ENCODE measurements around the gene FOXO1. TPM values are rescaled to one million over a fixed set of nuclear protein-coding genes. Genes with fewer than 3 reads are reported as not detected.

The FOXO1 gene
- total RNA-seq, 1 donor from 2014 or later, result 8.9 TPM

DNA sequence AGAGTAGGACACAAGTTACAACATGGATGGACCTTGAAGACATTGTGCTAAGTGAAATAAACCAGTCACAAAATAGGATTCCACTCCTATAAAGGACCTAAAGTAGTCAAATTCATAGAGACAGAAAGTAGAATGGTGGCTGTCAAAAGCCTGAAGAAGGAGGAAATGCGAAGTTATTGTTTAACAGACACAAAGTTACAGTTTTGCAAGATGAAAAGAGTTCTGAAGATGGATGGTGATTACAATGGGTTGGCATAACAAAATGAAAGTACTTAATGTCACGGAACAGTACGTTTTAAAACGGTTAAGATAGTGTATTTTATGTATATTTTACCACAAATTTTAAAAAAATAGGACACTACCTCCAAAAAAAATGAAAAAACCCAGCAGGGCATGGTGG lies 34.8 kb downstream of the FOXO1 start:
- Mint-ChIP-seq H3K4me3 (no peak overlapping the region), H3K4me1 (no peaks in the 10 kb centered on the region), H3K36me3 (ENCODE audit: low read depth) (no peaks in the 10 kb centered on the region), H3K27ac (ENCODE audit: unreplicated experiment) (no peak overlapping the region), H3K9me3 (no peaks in the 10 kb centered on the region), H3K27me3 (ENCODE audit: low read depth) (no peaks in the 10 kb centered on the region)
- TF ChIP-seq, protein P1, sequence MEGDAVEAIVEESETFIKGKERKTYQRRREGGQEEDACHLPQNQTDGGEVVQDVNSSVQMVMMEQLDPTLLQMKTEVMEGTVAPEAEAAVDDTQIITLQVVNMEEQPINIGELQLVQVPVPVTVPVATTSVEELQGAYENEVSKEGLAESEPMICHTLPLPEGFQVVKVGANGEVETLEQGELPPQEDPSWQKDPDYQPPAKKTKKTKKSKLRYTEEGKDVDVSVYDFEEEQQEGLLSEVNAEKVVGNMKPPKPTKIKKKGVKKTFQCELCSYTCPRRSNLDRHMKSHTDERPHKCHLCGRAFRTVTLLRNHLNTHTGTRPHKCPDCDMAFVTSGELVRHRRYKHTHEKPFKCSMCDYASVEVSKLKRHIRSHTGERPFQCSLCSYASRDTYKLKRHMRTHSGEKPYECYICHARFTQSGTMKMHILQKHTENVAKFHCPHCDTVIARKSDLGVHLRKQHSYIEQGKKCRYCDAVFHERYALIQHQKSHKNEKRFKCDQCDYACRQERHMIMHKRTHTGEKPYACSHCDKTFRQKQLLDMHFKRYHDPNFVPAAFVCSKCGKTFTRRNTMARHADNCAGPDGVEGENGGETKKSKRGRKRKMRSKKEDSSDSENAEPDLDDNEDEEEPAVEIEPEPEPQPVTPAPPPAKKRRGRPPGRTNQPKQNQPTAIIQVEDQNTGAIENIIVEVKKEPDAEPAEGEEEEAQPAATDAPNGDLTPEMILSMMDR (conservative IDR thresholded peaks at IDR 0.05), result no peak
- no peak for DNase-seq (ENCODE audit: low read depth, low spot score)

DNA sequence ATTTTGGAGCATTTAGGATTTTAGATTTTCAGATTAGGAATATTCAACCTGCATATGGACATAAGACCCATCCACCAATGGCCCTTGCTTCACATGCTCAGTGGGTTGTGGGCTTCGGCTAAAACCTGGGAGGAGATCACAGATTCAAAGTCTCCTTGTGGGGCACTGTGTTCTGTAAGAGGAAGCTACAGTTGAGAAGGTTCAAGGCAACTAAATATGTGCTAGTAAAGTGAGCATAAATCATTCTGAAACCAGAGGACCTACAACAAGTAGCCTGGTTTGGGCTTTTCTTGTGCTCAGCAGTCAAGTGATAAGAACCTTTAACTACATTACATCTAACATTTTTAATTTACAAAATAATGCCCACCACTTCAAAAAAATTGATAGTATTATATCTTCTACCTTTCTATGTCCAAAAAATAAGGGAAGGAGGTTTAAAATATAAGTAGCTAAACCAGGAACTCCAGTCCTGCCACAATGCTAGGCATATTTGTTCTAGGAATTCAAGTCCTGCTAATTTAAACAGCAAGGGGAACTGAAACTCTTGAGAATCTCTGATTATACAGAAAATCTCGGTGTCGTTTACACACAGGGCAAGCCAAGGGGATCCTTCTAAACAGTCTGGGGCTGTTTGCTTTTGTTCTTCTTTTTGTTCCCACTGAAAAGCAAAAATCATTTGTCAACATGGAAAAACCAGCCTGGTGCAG lies 36.6 kb downstream of the FOXO1 start:
- no peak overlapping the region for H3K4me3 Mint-ChIP-seq
- H3K27me3 Mint-ChIP-seq (ENCODE audit: low read depth), result no peaks in the 10 kb centered on the region
- no peak for DNase-seq (ENCODE audit: low read depth, low spot score)
- no peaks in the 10 kb centered on the region for H3K36me3 Mint-ChIP-seq (ENCODE audit: low read depth)
- TF ChIP-seq, protein P1 (conservative IDR thresholded peaks at IDR 0.05), result no peak
- H3K27ac Mint-ChIP-seq (ENCODE audit: unreplicated experiment), result peak overlapping the region; percentile 57
- no peaks in the 10 kb centered on the region for H3K4me1 Mint-ChIP-seq
- H3K9me3 Mint-ChIP-seq, result no peaks in the 10 kb centered on the region

DNA sequence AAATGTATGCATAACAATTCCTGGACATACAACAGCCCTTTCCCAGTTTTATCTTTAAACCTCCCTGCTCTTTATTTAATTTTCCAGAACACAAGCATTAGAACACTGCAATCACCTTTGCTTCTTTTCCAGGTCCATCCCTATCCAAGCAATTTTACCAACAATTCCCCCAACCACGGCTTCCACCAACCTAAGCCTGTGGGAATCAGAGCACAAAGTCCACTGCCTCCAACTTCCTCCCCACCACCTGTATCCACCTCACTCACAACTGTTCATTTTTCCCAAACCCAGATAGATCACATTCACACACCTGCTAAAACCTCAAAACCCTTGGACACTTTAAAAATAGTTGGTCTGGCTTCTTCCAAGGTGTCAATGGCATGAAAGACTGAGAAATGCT lies 39.5 kb downstream of the FOXO1 start:
- Mint-ChIP-seq H3K9me3 (no peaks in the 10 kb centered on the region), H3K4me1 (peaks cover 14% of the 10 kb centered on the region), H3K27ac (ENCODE audit: unreplicated experiment) (no peak overlapping the region), H3K27me3 (ENCODE audit: low read depth) (no peaks in the 10 kb centered on the region), H3K4me3 (no peak overlapping the region), H3K36me3 (ENCODE audit: low read depth) (no peaks in the 10 kb centered on the region)
- no peak for DNase-seq (ENCODE audit: low read depth, low spot score)
- TF ChIP-seq, protein P1 (conservative IDR thresholded peaks at IDR 0.05), result no peak

DNA sequence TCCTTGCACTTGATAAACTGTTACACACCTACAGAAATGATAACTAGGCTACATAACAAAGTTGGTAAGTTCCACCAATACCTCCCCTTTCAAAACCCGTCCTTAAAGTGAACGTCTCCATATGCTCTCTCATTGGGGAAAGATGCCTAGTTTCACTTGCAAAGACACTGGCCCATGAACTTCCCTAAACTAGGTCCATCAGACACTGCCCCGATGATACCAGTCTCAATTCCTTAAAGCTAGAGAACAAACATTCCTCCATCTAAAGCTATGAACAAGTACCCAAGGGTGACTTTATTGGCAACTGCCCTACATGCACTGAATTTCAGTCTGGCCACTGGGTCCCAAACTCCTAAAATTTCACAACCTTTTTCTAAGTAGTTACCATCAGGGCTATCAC lies 39.9 kb downstream of the FOXO1 start:
- Mint-ChIP-seq H3K36me3 (ENCODE audit: low read depth) (no peaks in the 10 kb centered on the region), H3K4me3 (no peak overlapping the region), H3K4me1 (peaks cover 14% of the 10 kb centered on the region), H3K9me3 (no peaks in the 10 kb centered on the region), H3K27ac (ENCODE audit: unreplicated experiment) (no peak overlapping the region), H3K27me3 (ENCODE audit: low read depth) (no peaks in the 10 kb centered on the region)
- DNase-seq (ENCODE audit: low read depth, low spot score), result no peak
- TF ChIP-seq, protein P1 (conservative IDR thresholded peaks at IDR 0.05), result no peak

DNA sequence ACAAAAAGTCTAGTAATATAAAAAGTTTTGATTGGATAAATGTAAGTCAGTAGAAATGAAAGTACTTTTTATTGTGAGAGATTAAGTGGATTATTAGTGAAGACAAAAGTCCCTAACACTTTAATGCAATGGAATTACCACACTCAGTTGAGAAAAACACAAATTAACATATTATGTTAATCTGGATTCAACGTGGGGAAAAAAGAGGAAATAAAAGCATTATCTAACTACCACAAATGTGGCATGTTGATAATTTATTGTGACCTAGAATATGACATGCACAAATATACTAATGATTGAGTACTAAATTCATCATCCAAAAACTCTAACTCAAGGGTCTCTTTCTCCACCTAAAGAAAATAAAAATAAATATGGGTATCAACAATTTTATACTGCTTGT lies 41.5 kb downstream of the FOXO1 start:
- peaks cover under 1% of the 10 kb centered on the region for H3K9me3 Mint-ChIP-seq
- H3K27ac Mint-ChIP-seq (ENCODE audit: unreplicated experiment), result no peak overlapping the region
- H3K4me3 Mint-ChIP-seq, result no peak overlapping the region
- H3K27me3 Mint-ChIP-seq (ENCODE audit: low read depth), result no peaks in the 10 kb centered on the region
- TF ChIP-seq, protein P1 (conservative IDR thresholded peaks at IDR 0.05), result no peak
- peaks cover 14% of the 10 kb centered on the region for H3K4me1 Mint-ChIP-seq
- no peak for DNase-seq (ENCODE audit: low read depth, low spot score)
- H3K36me3 Mint-ChIP-seq (ENCODE audit: low read depth), result no peaks in the 10 kb centered on the region

All from neural crest cell (in vitro differentiated cells).